ENCODE data around the gene TRIM46.
"Not testable (repeated sequence)": the region's sequence is repeated elsewhere in the genome, so short reads cannot be mapped to it uniquely, and the experiment has no call there.

DNA sequence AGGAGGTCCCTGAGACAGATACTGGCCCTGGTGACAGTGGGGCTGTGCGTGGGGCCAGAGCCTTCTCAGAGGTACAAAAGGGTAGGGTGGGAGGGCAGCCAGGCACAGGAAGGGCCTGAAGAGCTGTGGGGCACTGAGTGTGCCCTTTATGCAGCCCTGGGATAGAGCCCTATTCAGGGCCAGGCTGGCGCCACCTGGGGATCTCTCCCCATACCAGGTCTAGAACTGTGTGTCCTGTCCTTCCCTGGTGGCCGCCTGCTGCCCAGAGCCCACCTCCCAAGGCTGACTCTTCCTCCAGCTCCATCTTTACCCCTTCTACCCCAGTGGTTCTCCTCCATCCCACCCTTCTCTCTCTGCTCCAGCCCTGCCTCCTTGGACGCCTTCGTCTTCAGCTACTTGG, 59.9 kb downstream of the TRIM46 start:
- TF ChIP-seq CBFB (CRISPR knock-in tag; IDR thresholded peaks at IDR 0.05); TCFL5 (CRISPR knock-in tag; conservative IDR thresholded peaks at IDR 0.05); TGIF2 (CRISPR knock-in tag; IDR thresholded peaks at IDR 0.05); CTBP1 (IDR thresholded peaks at IDR 0.05; ENCODE audit: borderline replicate concordance); EP300 (IDR thresholded peaks at IDR 0.05; ENCODE audit: low read length); TBL1XR1 (IDR thresholded peaks at IDR 0.05; ENCODE audit: low read length in 2 of 2); SLC30A9 (CRISPR knock-in tag; IDR thresholded peaks at IDR 0.05); ZNF184 (CRISPR knock-in tag; IDR thresholded peaks at IDR 0.05): not testable (repeated sequence)
- TF ChIP-seq, protein P1, sequence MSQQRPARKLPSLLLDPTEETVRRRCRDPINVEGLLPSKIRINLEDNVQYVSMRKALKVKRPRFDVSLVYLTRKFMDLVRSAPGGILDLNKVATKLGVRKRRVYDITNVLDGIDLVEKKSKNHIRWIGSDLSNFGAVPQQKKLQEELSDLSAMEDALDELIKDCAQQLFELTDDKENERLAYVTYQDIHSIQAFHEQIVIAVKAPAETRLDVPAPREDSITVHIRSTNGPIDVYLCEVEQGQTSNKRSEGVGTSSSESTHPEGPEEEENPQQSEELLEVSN (IDR thresholded peaks at IDR 0.05; ENCODE audit: borderline replicate concordance in 1 of 2, extremely low read depth in 1 of 2, insufficient read depth in 1 of 2, insufficient read length in 1 of 2, low read depth in 1 of 2, low read length in 1 of 2, poor library complexity in 1 of 2, severe bottlenecking in 1 of 2): not testable (repeated sequence)
